Trophoblast cell (in vitro differentiated cells and primary cell): ENCODE data around the gene DPM3.
A peak's percentile ranks its signal among the peaks of the same experiment; 100 is the strongest.

Experiments used
- DNase-seq, 2 donors: peaks; one replicate each; pipeline ENCODE4 v3.0.0-alpha.2; 2016
- H2AFZ ChIP-seq: 2 replicates; pipeline ENCODE4 v1.6.1; 2013; ENCODE audit warnings: low read length, moderate library complexity, mild to moderate bottlenecking; ENCODE audit not compliant: insufficient read depth, poor library complexity
- H2AK5ac ChIP-seq: 2 replicates; pipeline ENCODE4 v1.6.1; 2013; ENCODE audit warnings: mild to moderate bottlenecking, low read length
- H2BK120ac ChIP-seq: 2 replicates; pipeline ENCODE4 v1.6.1; 2013; ENCODE audit warnings: low read length, mild to moderate bottlenecking, moderate library complexity; ENCODE audit not compliant: insufficient read depth, poor library complexity
- H2BK12ac ChIP-seq: 2 replicates; pipeline ENCODE4 v1.6.1; 2013; ENCODE audit warnings: mild to moderate bottlenecking, low read length, moderate library complexity
- H2BK5ac ChIP-seq: 2 replicates; pipeline ENCODE4 v1.6.1; 2013; ENCODE audit warnings: low read length, low read depth, moderate library complexity, mild to moderate bottlenecking; ENCODE audit not compliant: poor library complexity
- H3K14ac ChIP-seq: 2 replicates; pipeline ENCODE4 v1.6.1; 2013; ENCODE audit warnings: mild to moderate bottlenecking, low read length
- H3K18ac ChIP-seq: 2 replicates; pipeline ENCODE4 v1.6.1; 2013; ENCODE audit warnings: mild to moderate bottlenecking, low read length
- H3K23ac ChIP-seq: 2 replicates; pipeline ENCODE4 v1.6.1; 2013; ENCODE audit warnings: low read length
- H3K27ac ChIP-seq: 2 replicates; pipeline ENCODE4 v1.5.1; 2013; ENCODE audit warnings: low read depth, mild to moderate bottlenecking, inconsistent platforms, low read length, moderate library complexity
- H3K27me3 ChIP-seq: 2 replicates; pipeline ENCODE4 v1.6.1; 2013; ENCODE audit warnings: inconsistent platforms, mild to moderate bottlenecking, low read length, moderate library complexity; ENCODE audit not compliant: insufficient read depth
- H3K36me3 ChIP-seq, 2 experiments: 1 replicate in 1 of 2; 2 replicates in 1 of 2; pipeline ENCODE4 v1.6.1; 2013; ENCODE audit warnings: low read length in 2 of 2, mild to moderate bottlenecking in 2 of 2, moderate library complexity in 1 of 2; ENCODE audit not compliant: insufficient read depth in 2 of 2, control insufficient read depth in 1 of 2
- H3K4ac ChIP-seq: 2 replicates; pipeline ENCODE4 v1.6.1; 2013; ENCODE audit warnings: low read depth, mild to moderate bottlenecking, low read length, moderate library complexity
- H3K4me1 ChIP-seq, 2 experiments: 1 replicate in 1 of 2; 2 replicates in 1 of 2; pipeline ENCODE4 v1.6.1; 2013; ENCODE audit warnings: low read length in 2 of 2, mild to moderate bottlenecking in 2 of 2, moderate library complexity in 1 of 2; ENCODE audit not compliant: insufficient read depth in 2 of 2, control insufficient read depth in 1 of 2
- H3K4me2 ChIP-seq: 2 replicates; pipeline ENCODE4 v1.6.1; 2013; ENCODE audit warnings: inconsistent platforms, mild to moderate bottlenecking, low read length, moderate library complexity
- H3K4me3 ChIP-seq: 2 replicates; pipeline ENCODE4 v1.5.1; 2013; ENCODE audit warnings: mild to moderate bottlenecking, low read depth, low read length, inconsistent platforms
- H3K79me1 ChIP-seq: one replicate; pipeline ENCODE4 v1.6.1; 2013; ENCODE audit warnings: low read length
- H3K79me2 ChIP-seq: 2 replicates; pipeline ENCODE4 v1.6.1; 2013; ENCODE audit warnings: low read length, mild to moderate bottlenecking; ENCODE audit not compliant: control insufficient read depth, insufficient read depth, poor library complexity
- H3K9ac ChIP-seq: 2 replicates; pipeline ENCODE4 v1.6.1; 2013; ENCODE audit warnings: mild to moderate bottlenecking, low read length
- H3K9me3 ChIP-seq: 2 replicates; pipeline ENCODE4 v1.6.1; 2013; ENCODE audit warnings: low read depth, mild to moderate bottlenecking, control low read depth, inconsistent platforms, low read length; ENCODE audit not compliant: insufficient read depth
- H4K12ac ChIP-seq: 2 replicates; pipeline ENCODE4 v1.6.1; 2013; ENCODE audit warnings: low read depth, mild to moderate bottlenecking, low read length, moderate library complexity
- H4K8ac ChIP-seq: 2 replicates; pipeline ENCODE4 v1.6.1; 2013; ENCODE audit warnings: low read depth, mild to moderate bottlenecking, low read length, moderate library complexity
- H4K91ac ChIP-seq: one replicate; pipeline ENCODE4 v1.6.1; 2013; ENCODE audit warnings: low read depth, mild to moderate bottlenecking, low read length, moderate library complexity
- whole genome bisulfite sequencing: extraction: QIAGEN DNeasy Blood & Tissue Kit; methylation state at CpG from one replicate; pipeline ENCODE4 v1.1.7; 2013; ENCODE audit warnings: missing lambda C conversion rate; ENCODE audit not compliant: insufficient read length, insufficient coverage; ENCODE audit errors: extremely low coverage; 5-methylcytosine and 5-hydroxymethylcytosine counted together

Gene DPM3

GRCh38 chr1:155179112-155180031 is 39.0 kb upstream of the DPM3 start:
- Histone ChIP-seq H2AFZ (no peak overlapping the region), H4K91ac (no peak overlapping the region), H3K4me3 (no peak overlapping the region), H3K14ac (no peak overlapping the region), H2BK120ac (no peak overlapping the region), H3K79me2 (no peaks in the 10 kb centered on the region), H2BK12ac (no peak overlapping the region), H3K4me2 (no peak overlapping the region), H3K79me1 (no peaks in the 10 kb centered on the region), H3K9me3 (no peaks in the 10 kb centered on the region), H3K27ac (no peak overlapping the region), H3K23ac (no peak overlapping the region), H4K12ac (no peak overlapping the region), H2AK5ac (no peak overlapping the region), H3K4ac (no peak overlapping the region), H3K36me3 (no peaks in the 10 kb centered on the region), H3K27me3 (no peaks in the 10 kb centered on the region), H3K18ac (no peak overlapping the region), H4K8ac (no peak overlapping the region), H3K9ac (no peak overlapping the region), H2BK5ac (no peak overlapping the region), H3K4me1 (peaks cover 6 to 8% of the 10 kb centered on the region in 2 experiments)
- no CpG with 5 or more reads among the region's 31 CpGs for WGBS
- DNase-seq: no peak

- Histone ChIP-seq H2BK12ac (no peak overlapping the region), H2AFZ (no peak overlapping the region), H3K36me3 (no peaks in the 10 kb centered on the region), H3K79me1 (no peaks in the 10 kb centered on the region), H3K14ac (no peak overlapping the region), H3K79me2 (no peaks in the 10 kb centered on the region), H4K8ac (no peak overlapping the region), H3K9ac (no peak overlapping the region), H3K4me1 (peaks cover 9 to 14% of the 10 kb centered on the region in 2 experiments), H3K27ac (no peak overlapping the region), H3K4me2 (no peak overlapping the region), H3K27me3 (no peaks in the 10 kb centered on the region), H4K12ac (no peak overlapping the region), H2BK120ac (no peak overlapping the region), H2AK5ac (no peak overlapping the region), H2BK5ac (no peak overlapping the region), H3K4me3 (no peak overlapping the region), H3K9me3 (no peaks in the 10 kb centered on the region), H3K18ac (no peak overlapping the region), H4K91ac (no peak overlapping the region), H3K4ac (no peak overlapping the region), H3K23ac (no peak overlapping the region)
- no CpG with 5 or more reads among the region's 30 CpGs for WGBS
- DNase-seq: no peak
Measured at GRCh38 chr1:155178441-155179111, 38.2 kb upstream of the DPM3 start.

GRCh38 chr1:155177918-155178281 is 37.6 kb upstream of the DPM3 start:
- Histone ChIP-seq H2BK12ac (no peak overlapping the region), H2BK5ac (no peak overlapping the region), H3K4me1 (peaks cover 9 to 14% of the 10 kb centered on the region in 2 experiments), H3K18ac (no peak overlapping the region), H3K36me3 (no peaks in the 10 kb centered on the region), H3K23ac (no peak overlapping the region), H3K4me3 (no peak overlapping the region), H2BK120ac (no peak overlapping the region), H3K14ac (no peak overlapping the region), H3K4ac (no peak overlapping the region), H3K9ac (no peak overlapping the region), H2AK5ac (no peak overlapping the region), H4K12ac (no peak overlapping the region), H3K4me2 (no peak overlapping the region), H2AFZ (no peak overlapping the region), H3K27me3 (no peaks in the 10 kb centered on the region), H3K27ac (no peak overlapping the region), H4K91ac (no peak overlapping the region), H3K79me2 (peaks cover 1% of the 10 kb centered on the region), H4K8ac (no peak overlapping the region), H3K79me1 (peaks cover 2% of the 10 kb centered on the region), H3K9me3 (no peaks in the 10 kb centered on the region)
- WGBS: no CpG with 5 or more reads among the region's 9 CpGs
- DNase-seq: no peak

GRCh38 chr1:155177192-155177917 is 37.0 kb upstream of the DPM3 start:
- no peaks in the 10 kb centered on the region for H3K9me3 ChIP-seq

More at GRCh38 chr1:155177192-155177917, 37.0 kb upstream of the DPM3 start:
- H3K27me3 ChIP-seq: no peaks in the 10 kb centered on the region
- H3K79me1 ChIP-seq: peaks cover 5% of the 10 kb centered on the region
- H2BK120ac ChIP-seq: no peak overlapping the region
- peaks cover 5% of the 10 kb centered on the region for H3K79me2 ChIP-seq
- H2AFZ ChIP-seq: no peak overlapping the region
- H4K91ac ChIP-seq: no peak overlapping the region
- no peak overlapping the region for H3K27ac ChIP-seq
- H3K14ac ChIP-seq: no peak overlapping the region
- peaks cover 9 to 14% of the 10 kb centered on the region in 2 experiments for H3K4me1 ChIP-seq
- H3K4me2 ChIP-seq: peak overlapping the region; percentile 1
- no peak overlapping the region for H3K4me3 ChIP-seq
- H3K23ac ChIP-seq: no peak overlapping the region
- H3K4ac ChIP-seq: no peak overlapping the region
- no peak overlapping the region for H4K12ac ChIP-seq
- no peak overlapping the region for H2BK12ac ChIP-seq
- H3K9ac ChIP-seq: no peak overlapping the region
- WGBS: no CpG with 5 or more reads among the region's 11 CpGs
- no peak overlapping the region for H2BK5ac ChIP-seq
- DNase-seq: peak; percentile 65 to 80
- no peak overlapping the region for H2AK5ac ChIP-seq
- no peak overlapping the region for H3K18ac ChIP-seq
- no peaks in the 10 kb centered on the region for H3K36me3 ChIP-seq
- H4K8ac ChIP-seq: no peak overlapping the region
